ENCODE data around the gene IL10RB.

- TF ChIP-seq NANOG (IDR thresholded peaks at IDR 0.05; ENCODE audit: insufficient read depth, low read depth, low read length, poor library complexity, severe bottlenecking) (no peak), CTCF (IDR thresholded peaks at IDR 0.05; ENCODE audit: control extremely low read depth in 1 of 3, insufficient read depth in 1 of 3, low read depth in 1 of 3, low read length in 3 of 3) (no peak), USF2 (IDR thresholded peaks at IDR 0.05; ENCODE audit: low read length) (no peak), TAF7 (optimal IDR thresholded peaks at IDR 0.05; ENCODE audit: borderline replicate concordance, low read depth, low read length) (no peak), EP300 (IDR thresholded peaks at IDR 0.05; ENCODE audit: borderline replicate concordance in 1 of 2, low read depth in 2 of 2, low read length in 2 of 2) (no peak), SIX5 (IDR thresholded peaks at IDR 0.05; ENCODE audit: low read depth, low read length) (no peak), EZH2 (IDR thresholded peaks at IDR 0.05; ENCODE audit: low read depth, low read length, severe bottlenecking) (no peak), GABPA (IDR thresholded peaks at IDR 0.05; ENCODE audit: borderline replicate concordance, insufficient read depth, low read length) (no peak), POLR2A (IDR thresholded peaks at IDR 0.05; ENCODE audit: control extremely low read depth in 1 of 2, low read depth in 2 of 2, low read length in 2 of 2) (no peak), RAD21 (IDR thresholded peaks at IDR 0.05 in 1 of 2, conservative IDR thresholded peaks at IDR 0.05 in 1 of 2; ENCODE audit: low read depth in 2 of 2, low read length in 2 of 2) (no peak)
Observed at GRCh38 chr21:33255404-33255803, 10.8 kb upstream of the IL10RB start.

All from H1 (cell line).